Vagina (tissue), 2 donors: ENCODE data around the gene DPP10.

ENCODE experiments used
- POLR2A ChIP-seq, 2 donors: fragments of 450-650 bp; IDR thresholded peaks; one replicate each; pipeline ENCODE4 v1.6.1; 2017; ENCODE audit warnings: antibody characterized with exemption in 2 of 2, mild to moderate bottlenecking in 2 of 2, moderate library complexity in 2 of 2
- POLR2AphosphoS5 ChIP-seq, 2 donors: sonication (generic); formaldehyde crosslinking; IDR thresholded peaks; one replicate each; pipeline ENCODE4 v1.9.0; 2017; ENCODE audit warnings: antibody characterized with exemption in 2 of 2, mild to moderate bottlenecking in 2 of 2, low read depth in 1 of 2; ENCODE audit not compliant: insufficient read depth in 1 of 2
- TF ChIP-seq, protein P1 (sequence below), 3 experiments: fragments of 450-650 bp in 2 of 3; fragments of 200-600 bp in 1 of 3; sonication (generic) in 1 of 3; IDR thresholded peaks; one replicate each; pipeline ENCODE4 v1.5.1; 2017 to 2019; ENCODE audit warnings: antibody characterized with exemption in 3 of 3, mild to moderate bottlenecking in 2 of 3, moderate library complexity in 2 of 3

DNA sequence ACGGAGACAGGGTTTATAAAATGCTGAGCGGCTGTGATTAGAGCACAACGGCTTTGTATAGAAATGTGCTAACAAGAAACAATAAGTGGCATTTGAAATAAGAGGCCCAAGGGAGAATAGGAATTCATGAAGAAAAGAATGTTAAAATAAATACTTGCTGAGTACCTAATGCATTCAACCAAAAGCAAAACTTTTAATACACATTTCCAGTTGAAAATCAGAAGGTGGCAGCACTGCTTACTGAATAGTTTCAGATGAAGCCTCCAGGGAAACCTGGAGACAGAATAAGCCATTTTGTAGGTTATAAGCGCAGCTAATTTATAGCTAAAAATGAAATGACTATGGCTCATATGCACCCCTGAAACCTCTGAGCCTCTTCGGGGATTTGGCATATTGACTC, 286.6 kb downstream of the DPP10 start:
- TF ChIP-seq, protein P1, sequence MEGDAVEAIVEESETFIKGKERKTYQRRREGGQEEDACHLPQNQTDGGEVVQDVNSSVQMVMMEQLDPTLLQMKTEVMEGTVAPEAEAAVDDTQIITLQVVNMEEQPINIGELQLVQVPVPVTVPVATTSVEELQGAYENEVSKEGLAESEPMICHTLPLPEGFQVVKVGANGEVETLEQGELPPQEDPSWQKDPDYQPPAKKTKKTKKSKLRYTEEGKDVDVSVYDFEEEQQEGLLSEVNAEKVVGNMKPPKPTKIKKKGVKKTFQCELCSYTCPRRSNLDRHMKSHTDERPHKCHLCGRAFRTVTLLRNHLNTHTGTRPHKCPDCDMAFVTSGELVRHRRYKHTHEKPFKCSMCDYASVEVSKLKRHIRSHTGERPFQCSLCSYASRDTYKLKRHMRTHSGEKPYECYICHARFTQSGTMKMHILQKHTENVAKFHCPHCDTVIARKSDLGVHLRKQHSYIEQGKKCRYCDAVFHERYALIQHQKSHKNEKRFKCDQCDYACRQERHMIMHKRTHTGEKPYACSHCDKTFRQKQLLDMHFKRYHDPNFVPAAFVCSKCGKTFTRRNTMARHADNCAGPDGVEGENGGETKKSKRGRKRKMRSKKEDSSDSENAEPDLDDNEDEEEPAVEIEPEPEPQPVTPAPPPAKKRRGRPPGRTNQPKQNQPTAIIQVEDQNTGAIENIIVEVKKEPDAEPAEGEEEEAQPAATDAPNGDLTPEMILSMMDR (IDR thresholded peaks at IDR 0.05) = no peak
- TF ChIP-seq POLR2A (IDR thresholded peaks at IDR 0.05) = no peak
- TF ChIP-seq POLR2AphosphoS5 (IDR thresholded peaks at IDR 0.05; ENCODE audit: insufficient read depth in 1 of 2, low read depth in 1 of 2) = no peak
